H9 (cell line): ENCODE data around the gene SLX4. TPM values are rescaled to one million over a fixed set of nuclear protein-coding genes. Genes with fewer than 3 reads are reported as not detected.
A peak's percentile ranks its signal among the peaks of the same experiment; 100 is the strongest.

Source experiments
- DNase-seq: peaks from one replicate; pipeline ENCODE4 v3.0.0-alpha.2; 2017
- H2AFZ ChIP-seq: one replicate; pipeline ENCODE4 v1.6.1; 2013; ENCODE audit warnings: mild to moderate bottlenecking, low read length, control low read depth, moderate library complexity
- H2AK5ac ChIP-seq: 2 replicates; pipeline ENCODE4 v1.6.1; 2013; ENCODE audit warnings: low read length, control low read depth, mixed read lengths; ENCODE audit not compliant: insufficient read length
- H2BK120ac ChIP-seq: one replicate; pipeline ENCODE4 v1.6.1; 2013; ENCODE audit warnings: low read depth, mild to moderate bottlenecking, low read length, control low read depth, inconsistent platforms; ENCODE audit not compliant: poor library complexity, severe bottlenecking
- H2BK12ac ChIP-seq: 2 replicates; pipeline ENCODE4 v1.6.1; 2013; ENCODE audit warnings: low read length, control low read depth, mixed read lengths, low read depth; ENCODE audit not compliant: insufficient read length
- H2BK15ac ChIP-seq: 2 replicates; pipeline ENCODE4 v1.6.1; 2013; ENCODE audit warnings: low read depth, low read length, control low read depth
- H2BK20ac ChIP-seq: one replicate; pipeline ENCODE4 v1.6.1; 2013; ENCODE audit warnings: low read depth, mild to moderate bottlenecking, low read length, control low read depth, inconsistent platforms; ENCODE audit not compliant: poor library complexity, severe bottlenecking
- H2BK5ac ChIP-seq: 2 replicates; pipeline ENCODE4 v1.6.1; 2013; ENCODE audit warnings: low read length, control low read depth, mixed read lengths; ENCODE audit not compliant: insufficient read length
- H3K14ac ChIP-seq: 2 replicates; pipeline ENCODE4 v1.6.1; 2013; ENCODE audit warnings: low read length, control low read depth; ENCODE audit not compliant: insufficient read depth
- H3K18ac ChIP-seq: 2 replicates; pipeline ENCODE4 v1.6.1; 2013; ENCODE audit warnings: low read depth, mild to moderate bottlenecking, mixed read lengths, low read length, control low read depth; ENCODE audit not compliant: insufficient read length
- H3K23ac ChIP-seq: 2 replicates; pipeline ENCODE4 v1.6.1; 2013; ENCODE audit warnings: low read length, control low read depth, mixed read lengths, low read depth; ENCODE audit not compliant: insufficient read length
- H3K23me2 ChIP-seq: 2 replicates; pipeline ENCODE4 v1.6.1; 2013; ENCODE audit warnings: low read depth, mild to moderate bottlenecking, mixed read lengths, low read length, control low read depth; ENCODE audit not compliant: insufficient read length, poor library complexity, severe bottlenecking
- H3K27ac ChIP-seq: 2 replicates; pipeline ENCODE4 v1.5.1; 2013; ENCODE audit warnings: low read length, control low read depth, mixed read lengths, low read depth; ENCODE audit not compliant: insufficient read length
- H3K27me3 ChIP-seq: 2 replicates; pipeline ENCODE4 v1.6.1; 2013; ENCODE audit warnings: low read length, control low read depth, inconsistent platforms; ENCODE audit not compliant: insufficient read depth
- H3K4ac ChIP-seq: 2 replicates; pipeline ENCODE4 v1.6.1; 2013; ENCODE audit warnings: low read depth, mild to moderate bottlenecking, control low read depth, inconsistent platforms, low read length, moderate library complexity
- H3K4me1 ChIP-seq: 2 replicates; pipeline ENCODE4 v1.6.1; 2013; ENCODE audit warnings: low read length, control low read depth, inconsistent platforms; ENCODE audit not compliant: insufficient read depth
- H3K4me2 ChIP-seq: 2 replicates; pipeline ENCODE4 v1.6.1; 2013; ENCODE audit warnings: low read length, control low read depth, mixed read lengths; ENCODE audit not compliant: insufficient read length, insufficient read depth
- H3K56ac ChIP-seq: 2 replicates; pipeline ENCODE4 v1.6.1; 2013; ENCODE audit warnings: low read depth, mild to moderate bottlenecking, mixed read lengths, low read length, control low read depth; ENCODE audit not compliant: insufficient read length
- H3K79me1 ChIP-seq: 2 replicates; pipeline ENCODE4 v1.6.1; 2013; ENCODE audit warnings: low read depth, mild to moderate bottlenecking, moderate library complexity, low read length, control low read depth, inconsistent platforms; ENCODE audit not compliant: insufficient read depth, poor library complexity, severe bottlenecking
- H3K79me2 ChIP-seq: 2 replicates; pipeline ENCODE4 v1.6.1; 2013; ENCODE audit warnings: low read length, control low read depth, inconsistent platforms; ENCODE audit not compliant: insufficient read depth
- H3K9ac ChIP-seq: 2 replicates; pipeline ENCODE4 v1.6.1; 2013; ENCODE audit warnings: low read length, control low read depth, mixed read lengths; ENCODE audit not compliant: insufficient read length; ENCODE audit errors: extremely low read depth
- H3K9me3 ChIP-seq: one replicate; pipeline ENCODE4 v1.6.1; 2013; ENCODE audit warnings: low read depth, low read length, inconsistent platforms; ENCODE audit not compliant: control insufficient read depth
- H3T11ph ChIP-seq: one replicate; pipeline ENCODE4 v1.6.1; 2013; ENCODE audit warnings: mild to moderate bottlenecking, low read length, control low read depth, inconsistent platforms
- H4K20me1 ChIP-seq: one replicate; pipeline ENCODE4 v1.6.1; 2013; ENCODE audit not compliant: control insufficient read depth, insufficient read length, insufficient read depth
- H4K5ac ChIP-seq: 2 replicates; pipeline ENCODE4 v1.6.1; 2013; ENCODE audit warnings: low read depth, mild to moderate bottlenecking, mixed read lengths, low read length, control low read depth; ENCODE audit not compliant: insufficient read length
- H4K8ac ChIP-seq: replicated peaks from 2 replicates; pipeline ENCODE4 v1.6.1; 2013; ENCODE audit warnings: low read length, control low read depth, mixed read lengths, low read depth; ENCODE audit not compliant: insufficient read length
- H4K91ac ChIP-seq: 2 replicates; pipeline ENCODE4 v1.6.1; 2013; ENCODE audit warnings: low read depth, mild to moderate bottlenecking, moderate library complexity, mixed read lengths, low read length, control low read depth; ENCODE audit not compliant: insufficient read length
- H3K27ac Mint-ChIP-seq, 3 experiments: 2 replicates in 2 of 3; 3 replicates in 1 of 3; pipeline ENCODE4 v1.8.0; 2020 to 2021; ENCODE audit warnings: mixed read lengths in 3 of 3, mild to moderate bottlenecking in 1 of 3, moderate library complexity in 1 of 3
- H3K27me3 Mint-ChIP-seq: 2 replicates; pipeline ENCODE4 v1.8.0; 2021; ENCODE audit warnings: low read depth, mild to moderate bottlenecking, moderate library complexity, mixed read lengths
- H3K36me3 Mint-ChIP-seq, 3 experiments: 2 replicates in 2 of 3; 3 replicates in 1 of 3; pipeline ENCODE4 v1.8.0; 2020 to 2021; ENCODE audit warnings: low read depth in 3 of 3, mixed read lengths in 3 of 3; ENCODE audit not compliant: insufficient read depth in 1 of 3
- H3K4me1 Mint-ChIP-seq, 2 experiments: 2 replicates each; pipeline ENCODE4 v1.8.0; 2020; ENCODE audit warnings: mixed read lengths in 2 of 2
- H3K4me3 Mint-ChIP-seq, 2 experiments: 2 replicates in 1 of 2; 3 replicates in 1 of 2; pipeline ENCODE4 v1.8.0; 2020 to 2021; ENCODE audit warnings: mild to moderate bottlenecking in 2 of 2, mixed read lengths in 2 of 2, moderate library complexity in 1 of 2
- H3K9me3 Mint-ChIP-seq, 2 experiments: 2 replicates in 1 of 2; 3 replicates in 1 of 2; pipeline ENCODE4 v1.8.0; 2020; ENCODE audit warnings: mild to moderate bottlenecking in 2 of 2, mixed read lengths in 2 of 2, moderate library complexity in 1 of 2
- CTCF ChIP-seq: fragments of 200-600 bp; sonication (generic); conservative IDR thresholded peaks from 3 replicates; pipeline ENCODE4 v1.8.0; 2021; ENCODE audit warnings: antibody characterized with exemption, mild to moderate bottlenecking
- WGBS: extraction: QIAGEN DNeasy Blood & Tissue Kit; methylation state at CpG from one replicate; pipeline ENCODE4 v1.1.7; 2013; ENCODE audit warnings: missing lambda C conversion rate, low lambda C conversion rate, mixed read lengths; ENCODE audit not compliant: insufficient read length; ENCODE audit errors: extremely low coverage; 5-methylcytosine and 5-hydroxymethylcytosine counted together
- total RNA-seq: library from RNA; stranded (reverse); gene quantifications from 2 replicates; pipeline ENCODE4 v1.2.1, GENCODE V29; 2021

SLX4 gene
- total RNA-seq, 1 experiment from 2014 or later, result 9.9 TPM

- no peak overlapping the region for H3K4me2 ChIP-seq
- H3K9me3 ChIP-seq, result no peaks in the 10 kb centered on the region
- no peaks in the 10 kb centered on the region for H4K20me1 ChIP-seq
- Mint-ChIP-seq H3K36me3 (peaks cover 10 to 56% (median 50%) of the 10 kb centered on the region in 3 experiments; a peak in 6 of 7 replicates), H3K27ac (peak overlapping the region in 1 of 3 experiments; percentile 56; a peak in 3 of 7 replicates), H3K27me3 (no peaks in the 10 kb centered on the region), H3K9me3 (no peaks in the 10 kb centered on the region), H3K4me3 (no peak overlapping the region; a peak in 1 of 5 replicates), H3K4me1 (peaks cover 7 to 12% of the 10 kb centered on the region in 2 experiments)
- H3K9ac ChIP-seq, result no peak overlapping the region
- no peaks in the 10 kb centered on the region for H3K23me2 ChIP-seq
- no peak for DNase-seq
- no peak overlapping the region for H3K14ac ChIP-seq
- no peaks in the 10 kb centered on the region for H3K79me1 ChIP-seq
- no peak overlapping the region for H4K8ac ChIP-seq
- H4K91ac ChIP-seq, result no peak overlapping the region
- H2AFZ ChIP-seq, result no peak overlapping the region
- no peak overlapping the region for H3K56ac ChIP-seq
- no peak overlapping the region for H3K4ac ChIP-seq
- TF ChIP-seq CTCF, result no peak
- H3K23ac ChIP-seq, result no peak overlapping the region
- H3K27ac ChIP-seq, result no peak overlapping the region
- no peak overlapping the region for H2BK20ac ChIP-seq
- no peak overlapping the region for H3K18ac ChIP-seq
- H2BK5ac ChIP-seq, result no peak overlapping the region
- no peaks in the 10 kb centered on the region for H3K27me3 ChIP-seq
- no peak overlapping the region for H4K5ac ChIP-seq
- H2BK120ac ChIP-seq, result no peak overlapping the region
- H2BK15ac ChIP-seq, result no peak overlapping the region
- H2BK12ac ChIP-seq, result no peak overlapping the region
- H3T11ph ChIP-seq, result no peak overlapping the region
- no CpG with 5 or more reads among the region's 25 CpGs for WGBS
- H2AK5ac ChIP-seq, result no peak overlapping the region
- no peaks in the 10 kb centered on the region for H3K4me1 ChIP-seq
- no peaks in the 10 kb centered on the region for H3K79me2 ChIP-seq
Measured at GRCh38 chr16:3589991-3590701, 21.3 kb downstream of the SLX4 start.
